Measurements from ENCODE around the gene SETBP1. TPM values are rescaled to one million over a fixed set of nuclear protein-coding genes. Genes with fewer than 3 reads are reported as not detected.

SETBP1 gene
- total and polyA plus RNA-seq, 2 of the 4 experiments (the other 2 are of a cell fraction): 0.19 to 0.36 TPM

DNA sequence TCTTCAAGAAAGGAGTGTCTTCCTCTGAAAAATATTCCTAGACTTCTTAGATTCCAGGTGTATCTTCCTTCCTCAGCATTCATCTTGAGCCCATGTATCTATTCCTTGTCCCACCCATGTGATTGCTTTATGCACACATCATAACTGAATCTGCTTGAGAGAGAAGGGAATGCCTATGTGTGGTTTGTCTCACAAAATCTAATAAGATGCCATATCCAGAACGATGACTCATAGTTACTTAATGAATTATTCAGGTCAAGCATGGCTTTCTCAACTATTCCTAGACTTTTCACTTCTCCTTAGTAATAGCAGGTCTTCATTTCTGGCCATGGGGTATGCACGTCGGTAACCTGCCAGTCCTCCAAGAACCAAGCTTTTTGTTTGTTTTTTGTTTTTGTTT lies 121.8 kb downstream of the SETBP1 start:
- ATAC-seq (ENCODE audit: low read depth) (peak; percentile 32), DNase-seq (peak; percentile 9)
- Histone ChIP-seq H4K5ac (ENCODE audit: low read depth, low read length) (no peak overlapping the region), H3K27me3 (ENCODE audit: control insufficient read depth, insufficient read depth, low read length) (no peaks in the 10 kb centered on the region), H4K91ac (ENCODE audit: insufficient read depth, low read depth, low read length) (no peak overlapping the region), H3K56ac (ENCODE audit: extremely low read depth, insufficient read depth, low read length) (no peak overlapping the region), H3K36me3 (ENCODE audit: control insufficient read depth, insufficient read depth, low read length) (no peaks in the 10 kb centered on the region), H4K20me1 (ENCODE audit: insufficient read depth, low read length) (no peaks in the 10 kb centered on the region), H3K4me2 (ENCODE audit: low read depth, low read length) (no peak overlapping the region), H3K18ac (ENCODE audit: low read depth, low read length) (no peak overlapping the region), H3K79me1 (ENCODE audit: low read depth in 1 of 2, low read length in 2 of 2) (no peaks in the 10 kb centered on the region), H3K9me1 (ENCODE audit: insufficient read depth, low read length) (no peaks in the 10 kb centered on the region), H2BK5ac (ENCODE audit: low read depth, low read length, poor library complexity, severe bottlenecking) (no peak overlapping the region), H3K4ac (ENCODE audit: low read depth, low read length) (no peak overlapping the region), H3K27ac (ENCODE audit: insufficient read depth, low read length) (no peak overlapping the region), H3K4me3 (ENCODE audit: insufficient read depth, low read depth, low read length) (no peak overlapping the region), H3K9me3 (ENCODE audit: control insufficient read depth, insufficient read depth, low read length) (no peaks in the 10 kb centered on the region), H2BK120ac (ENCODE audit: low read depth, low read length) (no peak overlapping the region), H3K9ac (ENCODE audit: low read depth, low read length) (no peak overlapping the region), H3K23ac (ENCODE audit: low read depth, low read length) (no peak overlapping the region), H2BK20ac (ENCODE audit: low read depth, low read length) (no peak overlapping the region), H3K14ac (replicated peaks; ENCODE audit: low read depth, low read length) (no peak overlapping the region), H2AFZ (replicated peaks; ENCODE audit: low read length, poor library complexity) (no peak overlapping the region), H2BK15ac (ENCODE audit: low read depth, low read length) (no peak overlapping the region), H2AK5ac (ENCODE audit: low read depth, low read length) (no peak overlapping the region), H2AK9ac (replicated peaks; ENCODE audit: low read depth, low read length, poor library complexity) (no peak overlapping the region), H4K8ac (ENCODE audit: low read depth in 2 of 2, low read length in 2 of 2) (no peak overlapping the region), H3K4me1 (ENCODE audit: control insufficient read depth, insufficient read depth, low read length) (peaks cover 3% of the 10 kb centered on the region; the same call in 1 of the 2 replicates)
- WGBS, 2 experiments (ENCODE audit: extremely low coverage in 2 of 2, insufficient read length in 1 of 2): no CpG with 5 or more reads among the region's 3 CpGs
- TF ChIP-seq NFE2L2 (IDR thresholded peaks at IDR 0.05; ENCODE audit: low read depth, low read length) (no peak), MXI1 (IDR thresholded peaks at IDR 0.05; ENCODE audit: borderline replicate concordance, low read depth, low read length) (no peak), RAD21 (IDR thresholded peaks at IDR 0.05; ENCODE audit: low read length) (no peak), POLR2A (IDR thresholded peaks at IDR 0.05; ENCODE audit: low read depth, low read length) (no peak), MAZ (IDR thresholded peaks at IDR 0.05; ENCODE audit: borderline replicate concordance, low read depth, low read length) (no peak), CHD1 (IDR thresholded peaks at IDR 0.05; ENCODE audit: low read depth, low read length) (no peak), SMC3 (IDR thresholded peaks at IDR 0.05; ENCODE audit: low read depth, low read length) (no peak), USF2 (IDR thresholded peaks at IDR 0.05; ENCODE audit: low read depth, low read length) (no peak), RCOR1 (IDR thresholded peaks at IDR 0.05; ENCODE audit: insufficient replicate concordance, low read length) (no peak), MAFK (IDR thresholded peaks at IDR 0.05; ENCODE audit: low read depth, low read length) (no peak), CEBPB (IDR thresholded peaks at IDR 0.05; ENCODE audit: low read depth, low read length) (no peak)
- TF ChIP-seq, protein P1, sequence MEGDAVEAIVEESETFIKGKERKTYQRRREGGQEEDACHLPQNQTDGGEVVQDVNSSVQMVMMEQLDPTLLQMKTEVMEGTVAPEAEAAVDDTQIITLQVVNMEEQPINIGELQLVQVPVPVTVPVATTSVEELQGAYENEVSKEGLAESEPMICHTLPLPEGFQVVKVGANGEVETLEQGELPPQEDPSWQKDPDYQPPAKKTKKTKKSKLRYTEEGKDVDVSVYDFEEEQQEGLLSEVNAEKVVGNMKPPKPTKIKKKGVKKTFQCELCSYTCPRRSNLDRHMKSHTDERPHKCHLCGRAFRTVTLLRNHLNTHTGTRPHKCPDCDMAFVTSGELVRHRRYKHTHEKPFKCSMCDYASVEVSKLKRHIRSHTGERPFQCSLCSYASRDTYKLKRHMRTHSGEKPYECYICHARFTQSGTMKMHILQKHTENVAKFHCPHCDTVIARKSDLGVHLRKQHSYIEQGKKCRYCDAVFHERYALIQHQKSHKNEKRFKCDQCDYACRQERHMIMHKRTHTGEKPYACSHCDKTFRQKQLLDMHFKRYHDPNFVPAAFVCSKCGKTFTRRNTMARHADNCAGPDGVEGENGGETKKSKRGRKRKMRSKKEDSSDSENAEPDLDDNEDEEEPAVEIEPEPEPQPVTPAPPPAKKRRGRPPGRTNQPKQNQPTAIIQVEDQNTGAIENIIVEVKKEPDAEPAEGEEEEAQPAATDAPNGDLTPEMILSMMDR (conservative IDR thresholded peaks at IDR 0.05; ENCODE audit: low read depth, low read length): no peak
- TF ChIP-seq, protein P2, sequence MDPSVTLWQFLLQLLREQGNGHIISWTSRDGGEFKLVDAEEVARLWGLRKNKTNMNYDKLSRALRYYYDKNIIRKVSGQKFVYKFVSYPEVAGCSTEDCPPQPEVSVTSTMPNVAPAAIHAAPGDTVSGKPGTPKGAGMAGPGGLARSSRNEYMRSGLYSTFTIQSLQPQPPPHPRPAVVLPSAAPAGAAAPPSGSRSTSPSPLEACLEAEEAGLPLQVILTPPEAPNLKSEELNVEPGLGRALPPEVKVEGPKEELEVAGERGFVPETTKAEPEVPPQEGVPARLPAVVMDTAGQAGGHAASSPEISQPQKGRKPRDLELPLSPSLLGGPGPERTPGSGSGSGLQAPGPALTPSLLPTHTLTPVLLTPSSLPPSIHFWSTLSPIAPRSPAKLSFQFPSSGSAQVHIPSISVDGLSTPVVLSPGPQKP (IDR thresholded peaks at IDR 0.05; ENCODE audit: borderline replicate concordance, low read depth, low read length): no peak
- ChIA-PET POLR2A (ENCODE audit: unreplicated experiment) (no interaction called here), CTCF (no interaction called here)
- intact Hi-C loops (cut with micrococcal nuclease): no loop called here
- in situ Hi-C loops (cut with MboI; ENCODE audit: low sequenced_read_pairs): no loop called here
- dilution Hi-C loops (cut with HindIII; ENCODE audit: low sequenced_read_pairs, unreplicated experiment): no loop called here
- BruUV-seq (replicated peaks): no TSS peak

Data from IMR-90 (cell line).